Effector CD8-positive, alpha-beta T cell (primary cell): Measurements from ENCODE around the gene PSMA2.

Source experiments
- DNase-seq: peaks from one replicate; lab custom pipeline; 2025; lab: John Stamatoyannopoulos, UW

The PSMA2 gene

GRCh38 chr7:42940985-42941847, 9.2 kb upstream of the PSMA2 start:
- peak; percentile 53 for DNase-seq

- DNase-seq, result no peak
Measured at GRCh38 chr7:42939457-42940240, 7.7 kb upstream of the PSMA2 start.

- DNase-seq, result no peak
Measured at GRCh38 chr7:42935861-42936260, 3.9 kb upstream of the PSMA2 start.

- no peak for DNase-seq
Measured at GRCh38 chr7:42934291-42934690, 2.3 kb upstream of the PSMA2 start.

GRCh38 chr7:42932811-42933591, 1.0 kb upstream of the PSMA2 start:
- no peak for DNase-seq

GRCh38 chr7:42931447-42931833, 534 bp downstream of the PSMA2 start:
- no peak for DNase-seq

- DNase-seq, result no peak
Measured at GRCh38 chr7:42930889-42931288, 1.1 kb downstream of the PSMA2 start.

- DNase-seq, result no peak
Measured at GRCh38 chr7:42929449-42929848, 2.5 kb downstream of the PSMA2 start.

- DNase-seq, result no peak
Measured at GRCh38 chr7:42928754-42929153, 3.2 kb downstream of the PSMA2 start.

GRCh38 chr7:42926204-42926603, 5.8 kb downstream of the PSMA2 start:
- DNase-seq, result no peak

- no peak for DNase-seq
Measured at GRCh38 chr7:42925630-42926029, 6.3 kb downstream of the PSMA2 start.

GRCh38 chr7:42924223-42924838, 7.6 kb downstream of the PSMA2 start:
- DNase-seq, result no peak

GRCh38 chr7:42922017-42922753, 9.8 kb downstream of the PSMA2 start:
- DNase-seq, result no peak

- DNase-seq, result no peak
Measured at GRCh38 chr7:42915356-42915755, 16.6 kb downstream of the PSMA2 start.

- DNase-seq, result no peak
Measured at GRCh38 chr7:42914421-42915045, 17.4 kb downstream of the PSMA2 start.

GRCh38 chr7:42914009-42914408, 18.0 kb downstream of the PSMA2 start:
- DNase-seq, result no peak

GRCh38 chr7:42913591-42913990, 18.4 kb downstream of the PSMA2 start:
- no peak for DNase-seq

GRCh38 chr7:42911454-42912447, 20.2 kb downstream of the PSMA2 start, which contains the start of gene C7orf25:
Gene C7orf25, minus strand, starts transcription at chr7:42912070. Its CDS starts 1,170 bp downstream, at chr7:42910900.
- DNase-seq, result peak; percentile 95

- DNase-seq, result no peak
Measured at GRCh38 chr7:42910306-42910705, 21.7 kb downstream of the PSMA2 start.
